Upper lobe of right lung (tissue), 1 donor: ENCODE measurements around the gene C20orf141. TPM values are rescaled to one million over a fixed set of nuclear protein-coding genes. Genes with fewer than 3 reads are reported as not detected.

Experiments
- ATAC-seq: fragments of 200-7000 bp; cut with Tn5 transposase; one replicate; pipeline ENCODE4 v1.9.1; 2020; ENCODE audit warnings: mild to moderate bottlenecking, moderate library complexity
- DNase-seq: peaks from one replicate; pipeline ENCODE4 v3.0.0-alpha.2; 2020
- H3K27ac ChIP-seq: fragments of 200-600 bp; one replicate; pipeline ENCODE4 v1.8.0; 2022
- H3K27me3 ChIP-seq: fragments of 200-600 bp; one replicate; pipeline ENCODE4 v1.8.0; 2022; ENCODE audit warnings: mild to moderate bottlenecking
- H3K36me3 ChIP-seq: fragments of 200-600 bp; one replicate; pipeline ENCODE4 v1.8.0; 2022
- H3K4me1 ChIP-seq: fragments of 200-600 bp; one replicate; pipeline ENCODE4 v1.8.0; 2022
- H3K4me3 ChIP-seq: fragments of 200-600 bp; one replicate; pipeline ENCODE4 v1.8.0; 2022; ENCODE audit warnings: mild to moderate bottlenecking
- H3K9me3 ChIP-seq: fragments of 200-600 bp; one replicate; pipeline ENCODE4 v1.8.0; 2022
- CTCF ChIP-seq: fragments of 200-600 bp; IDR thresholded peaks from one replicate; pipeline ENCODE4 v1.8.0; 2022; ENCODE audit warnings: antibody characterized with exemption
- intact Hi-C: fragments of 100-400 bp; cut with DNase I; formaldehyde crosslinking; loops from one replicate; pipeline ENCODE4 v1.11.0; 2022
- total RNA-seq: library from RNA; stranded (reverse); fragmentation: NEBNext Ultra II Directional; extraction: Animal tissue kit (Norgen Biotek cat#: 25700); gene quantifications from one replicate; pipeline ENCODE4 v1.2.1, GENCODE V29; 2021
- donor health status: DM: no; HTN: yes; CAD: no; lungs with severe emphysema.

C20orf141 gene
- total RNA-seq, 1 donor from 2014 or later = not detected

DNA sequence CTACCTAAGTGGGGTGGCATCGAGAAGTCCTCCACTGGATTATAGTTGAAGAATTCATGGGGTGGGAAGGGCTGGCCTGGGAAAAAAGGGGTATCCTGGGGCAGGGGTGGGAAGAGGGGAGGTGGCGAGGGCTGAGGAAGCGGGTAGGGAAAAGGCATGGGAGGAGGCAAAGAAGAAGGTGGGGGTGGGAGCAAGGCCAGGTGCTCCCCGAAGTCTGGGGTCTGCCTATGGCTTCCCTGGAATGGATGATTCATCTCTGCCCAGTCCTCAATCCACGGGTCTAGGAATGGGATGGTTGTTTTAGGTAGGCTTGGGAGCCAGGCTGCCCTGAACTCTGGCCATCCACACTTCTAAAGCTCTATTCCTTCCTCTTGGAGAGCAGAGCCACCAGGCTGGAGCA, 21.2 kb downstream of the C20orf141 start:
- peaks cover 7% of the 10 kb centered on the region for H3K4me1 ChIP-seq
- H3K27ac ChIP-seq = no peak overlapping the region
- peaks cover 5% of the 10 kb centered on the region for H3K36me3 ChIP-seq
- DNase-seq (no peak), ATAC-seq (no peak)
- H3K9me3 ChIP-seq = no peaks in the 10 kb centered on the region
- no peak overlapping the region for H3K4me3 ChIP-seq
- TF ChIP-seq CTCF = no peak
- intact Hi-C loops = no loop called here
- no peaks in the 10 kb centered on the region for H3K27me3 ChIP-seq

DNA sequence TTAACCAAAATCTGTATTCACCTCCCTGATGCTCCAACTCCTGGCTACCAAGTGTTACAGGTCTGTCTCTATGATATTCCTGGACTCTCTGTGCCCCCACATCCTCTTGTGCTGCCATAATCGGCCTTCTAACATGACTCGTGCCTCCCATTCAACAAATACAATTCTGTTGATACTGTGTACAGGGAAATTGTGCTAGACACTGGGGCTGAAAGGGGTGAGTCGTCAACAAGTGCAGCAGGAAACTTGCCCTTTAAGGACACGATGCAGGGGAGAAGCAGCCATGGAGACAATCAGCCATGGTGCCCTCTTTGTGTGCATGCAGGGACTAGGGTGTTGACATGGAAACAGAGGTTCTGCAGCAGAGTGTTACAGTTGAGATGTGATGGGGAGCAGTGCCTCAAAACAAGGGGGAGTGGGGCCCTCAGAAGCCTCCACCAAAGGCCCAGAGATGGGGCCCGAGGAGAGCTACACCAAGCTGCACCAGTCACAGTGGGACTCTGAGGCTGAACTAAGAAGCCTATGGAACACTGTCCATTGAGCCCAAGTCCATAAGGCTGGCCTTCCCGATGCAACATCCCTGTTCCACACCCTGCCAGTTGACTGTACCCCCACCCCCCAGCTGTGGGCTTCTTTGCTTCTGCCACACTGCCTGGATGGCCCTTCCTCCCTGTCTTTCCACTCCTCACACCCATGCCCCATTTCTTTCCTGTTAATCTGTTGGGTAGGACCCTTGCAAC, 22.6 kb downstream of the C20orf141 start:
- no peak for TF ChIP-seq CTCF
- ATAC-seq (no peak), DNase-seq (peak; percentile 33)
- Histone ChIP-seq H3K27me3 (no peaks in the 10 kb centered on the region), H3K27ac (no peak overlapping the region), H3K9me3 (no peaks in the 10 kb centered on the region), H3K36me3 (peaks cover 5% of the 10 kb centered on the region), H3K4me1 (peaks cover 16% of the 10 kb centered on the region), H3K4me3 (no peak overlapping the region)
- intact Hi-C loops = no loop called here

- intact Hi-C loops = no loop called here
- H3K27me3 ChIP-seq = no peaks in the 10 kb centered on the region
- ATAC-seq (no peak), DNase-seq (peak; percentile 39)
- no peak overlapping the region for H3K27ac ChIP-seq
- no peak for TF ChIP-seq CTCF
- H3K9me3 ChIP-seq = no peaks in the 10 kb centered on the region
- H3K4me1 ChIP-seq = peaks cover 16% of the 10 kb centered on the region
- H3K4me3 ChIP-seq = no peak overlapping the region
- H3K36me3 ChIP-seq = peaks cover 5% of the 10 kb centered on the region
These were observed 23.5 kb downstream of the C20orf141 start for GRCh38 chr20:2838170-2838797.

GRCh38 chr20:2838847-2839671, 24.3 kb downstream of the C20orf141 start:
- DNase-seq (peak; percentile 45), ATAC-seq (no peak)
- no peak for TF ChIP-seq CTCF
- peaks cover 16% of the 10 kb centered on the region for H3K4me1 ChIP-seq
- intact Hi-C loops = no loop called here
- no peaks in the 10 kb centered on the region for H3K9me3 ChIP-seq
- H3K4me3 ChIP-seq = no peak overlapping the region
- peaks cover 5% of the 10 kb centered on the region for H3K36me3 ChIP-seq
- H3K27me3 ChIP-seq = no peaks in the 10 kb centered on the region
- no peak overlapping the region for H3K27ac ChIP-seq

- peaks cover 16% of the 10 kb centered on the region for H3K4me1 ChIP-seq
- DNase-seq = no peak
- ATAC-seq = no peak
- no peaks in the 10 kb centered on the region for H3K27me3 ChIP-seq
- intact Hi-C loops = no loop called here
- peak overlapping the region; percentile 95 for H3K27ac ChIP-seq
- peak overlapping the region; percentile 96 for H3K4me3 ChIP-seq
- no peak for TF ChIP-seq CTCF
- no peaks in the 10 kb centered on the region for H3K9me3 ChIP-seq
- peaks cover 5% of the 10 kb centered on the region for H3K36me3 ChIP-seq
These were observed 24.9 kb downstream of the C20orf141 start for GRCh38 chr20:2839732-2840137.
